ENCODE results near the gene RFT1.

DNA sequence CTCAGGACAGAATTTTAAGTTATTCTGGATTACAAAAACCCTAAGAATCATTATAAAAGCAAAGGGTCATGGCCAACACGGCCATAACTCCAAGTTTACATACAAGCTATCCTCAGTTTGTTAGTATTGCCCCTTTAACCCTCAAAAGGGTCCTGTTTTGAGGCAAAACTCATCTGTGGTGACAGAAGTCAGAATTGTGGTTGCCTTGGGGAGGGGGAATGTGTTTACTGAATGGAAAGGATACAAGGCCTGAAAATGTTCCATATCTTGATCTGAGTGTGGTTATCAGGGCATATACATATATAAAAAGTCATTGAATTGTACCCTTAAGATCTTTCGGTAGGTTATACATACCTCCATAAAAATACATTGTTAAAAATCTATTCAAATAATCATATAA is 86.5 kb downstream of the RFT1 start:
- no peak for TF ChIP-seq ZFP36 (IDR thresholded peaks at IDR 0.05; ENCODE audit: borderline replicate concordance, low read depth, low read length, partially characterized antibody)
- TF ChIP-seq, protein P1, sequence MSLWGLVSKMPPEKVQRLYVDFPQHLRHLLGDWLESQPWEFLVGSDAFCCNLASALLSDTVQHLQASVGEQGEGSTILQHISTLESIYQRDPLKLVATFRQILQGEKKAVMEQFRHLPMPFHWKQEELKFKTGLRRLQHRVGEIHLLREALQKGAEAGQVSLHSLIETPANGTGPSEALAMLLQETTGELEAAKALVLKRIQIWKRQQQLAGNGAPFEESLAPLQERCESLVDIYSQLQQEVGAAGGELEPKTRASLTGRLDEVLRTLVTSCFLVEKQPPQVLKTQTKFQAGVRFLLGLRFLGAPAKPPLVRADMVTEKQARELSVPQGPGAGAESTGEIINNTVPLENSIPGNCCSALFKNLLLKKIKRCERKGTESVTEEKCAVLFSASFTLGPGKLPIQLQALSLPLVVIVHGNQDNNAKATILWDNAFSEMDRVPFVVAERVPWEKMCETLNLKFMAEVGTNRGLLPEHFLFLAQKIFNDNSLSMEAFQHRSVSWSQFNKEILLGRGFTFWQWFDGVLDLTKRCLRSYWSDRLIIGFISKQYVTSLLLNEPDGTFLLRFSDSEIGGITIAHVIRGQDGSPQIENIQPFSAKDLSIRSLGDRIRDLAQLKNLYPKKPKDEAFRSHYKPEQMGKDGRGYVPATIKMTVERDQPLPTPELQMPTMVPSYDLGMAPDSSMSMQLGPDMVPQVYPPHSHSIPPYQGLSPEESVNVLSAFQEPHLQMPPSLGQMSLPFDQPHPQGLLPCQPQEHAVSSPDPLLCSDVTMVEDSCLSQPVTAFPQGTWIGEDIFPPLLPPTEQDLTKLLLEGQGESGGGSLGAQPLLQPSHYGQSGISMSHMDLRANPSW (CRISPR knock-in tag; IDR thresholded peaks at IDR 0.05; ENCODE audit: borderline replicate concordance): no peak
- no peak for TF ChIP-seq EZH2 (conservative IDR thresholded peaks at IDR 0.05; ENCODE audit: low read depth, low read length)
- TF ChIP-seq ZNF124 (CRISPR knock-in tag; IDR thresholded peaks at IDR 0.05): no peak
- no peak for TF ChIP-seq SIN3A (IDR thresholded peaks at IDR 0.05; ENCODE audit: borderline replicate concordance, low read depth, low read length)
- no peak for TF ChIP-seq BRCA1 (CRISPR knock-in tag; IDR thresholded peaks at IDR 0.05)
- no peak for TF ChIP-seq ATF7 (IDR thresholded peaks at IDR 0.05)
- TF ChIP-seq ATF7 (CRISPR knock-in tag; IDR thresholded peaks at IDR 0.05): no peak
- no peak for TF ChIP-seq ZNF589 (CRISPR knock-in tag; conservative IDR thresholded peaks at IDR 0.05)
- no peak for TF ChIP-seq POLR2A (IDR thresholded peaks at IDR 0.05; ENCODE audit: insufficient read depth in 1 of 2, low read depth in 2 of 2, low read length in 2 of 2)
- no peak for TF ChIP-seq ARNT (IDR thresholded peaks at IDR 0.05)
- TF ChIP-seq IKZF1 (IDR thresholded peaks at IDR 0.05): no peak
- TF ChIP-seq, protein P2, sequence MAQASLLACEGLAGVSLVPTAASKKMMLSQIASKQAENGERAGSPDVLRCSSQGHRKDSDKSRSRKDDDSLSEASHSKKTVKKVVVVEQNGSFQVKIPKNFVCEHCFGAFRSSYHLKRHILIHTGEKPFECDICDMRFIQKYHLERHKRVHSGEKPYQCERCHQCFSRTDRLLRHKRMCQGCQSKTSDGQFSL (CRISPR knock-in tag; IDR thresholded peaks at IDR 0.05): no peak
